GM19025 (cell line): Measurements from ENCODE around the gene TRIM50.
"Not testable (repeated sequence)": the region's sequence is repeated elsewhere in the genome, so short reads cannot be mapped to it uniquely, and the experiment has no call there.

Source experiments
- ATAC-seq: cut with Tn5 transposase; IDR thresholded peaks from one replicate; pipeline ENCODE4 v1.9.1; 2021; ENCODE audit warnings: mild to moderate bottlenecking, low read depth, moderate library complexity; ENCODE audit not compliant: unreplicated experiment

The TRIM50 gene

GRCh38 chr7:73327922-73328321 is at the start of gene TRIM50, which contains the start of gene FKBP6:
Gene TRIM50, minus strand, starts transcription at chr7:73328082. Its CDS starts 3,295 bp downstream, at chr7:73324787.
Gene FKBP6, plus strand, starts transcription at chr7:73328161. Its CDS starts 268 bp downstream, at chr7:73328429.
- not testable (repeated sequence) for ATAC-seq

DNA sequence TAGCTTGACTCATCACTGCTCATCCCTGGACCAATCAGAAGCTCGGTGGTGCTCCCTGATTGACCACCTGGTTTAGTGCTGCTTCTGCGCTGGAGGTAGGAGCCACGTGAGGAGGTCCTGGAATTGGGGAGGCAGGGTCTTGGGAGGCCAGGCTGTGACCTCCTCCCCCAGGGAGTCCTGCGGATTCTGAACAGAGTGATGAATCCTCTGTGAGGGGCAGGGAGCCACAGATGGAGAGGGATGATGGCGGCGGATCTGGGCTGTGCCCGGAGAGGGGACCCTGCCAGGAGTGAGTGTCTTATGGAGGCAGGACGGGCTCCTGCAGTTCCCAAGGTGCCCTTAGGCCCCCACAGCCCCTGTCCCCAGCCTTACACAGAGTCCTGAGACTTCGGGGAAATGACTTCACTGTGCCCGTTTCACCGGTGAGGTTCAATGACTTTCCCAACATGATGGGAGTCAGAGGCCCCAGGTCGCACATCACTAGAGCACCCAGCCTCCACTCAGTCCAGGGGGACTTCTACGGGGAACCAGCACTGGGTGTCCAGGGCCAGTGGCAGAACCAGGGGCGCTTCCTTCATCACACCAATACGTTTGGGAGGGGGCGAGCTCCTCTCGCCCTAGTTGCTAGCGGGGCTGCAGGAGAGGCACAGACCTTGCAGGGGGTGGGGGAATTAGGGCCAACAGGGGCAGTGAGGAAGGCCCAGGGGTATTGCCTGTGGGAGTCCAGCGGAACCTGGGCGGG is 49.0 kb upstream of the TRIM50 start:
- no peak for ATAC-seq

DNA sequence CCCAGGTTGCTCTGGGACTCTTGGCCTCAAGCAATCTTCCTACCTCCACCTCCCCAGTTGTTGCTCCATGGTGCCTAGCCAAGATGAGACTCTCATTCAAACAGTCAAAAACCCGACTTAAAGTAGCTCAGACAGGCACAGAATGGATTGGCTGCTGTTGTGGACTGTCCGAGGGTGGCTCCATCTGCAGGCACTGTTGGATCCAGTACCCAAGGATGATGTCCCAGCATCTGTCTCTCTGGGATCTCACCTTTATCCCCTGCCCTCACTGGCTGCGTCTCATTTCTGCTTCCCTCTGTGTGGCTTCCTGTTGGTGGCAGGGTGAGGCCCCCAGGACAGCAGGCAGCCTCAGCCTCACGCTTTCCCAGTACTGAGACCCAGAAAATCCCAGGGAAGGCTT is 48.4 kb upstream of the TRIM50 start:
- not testable (repeated sequence) for ATAC-seq

DNA sequence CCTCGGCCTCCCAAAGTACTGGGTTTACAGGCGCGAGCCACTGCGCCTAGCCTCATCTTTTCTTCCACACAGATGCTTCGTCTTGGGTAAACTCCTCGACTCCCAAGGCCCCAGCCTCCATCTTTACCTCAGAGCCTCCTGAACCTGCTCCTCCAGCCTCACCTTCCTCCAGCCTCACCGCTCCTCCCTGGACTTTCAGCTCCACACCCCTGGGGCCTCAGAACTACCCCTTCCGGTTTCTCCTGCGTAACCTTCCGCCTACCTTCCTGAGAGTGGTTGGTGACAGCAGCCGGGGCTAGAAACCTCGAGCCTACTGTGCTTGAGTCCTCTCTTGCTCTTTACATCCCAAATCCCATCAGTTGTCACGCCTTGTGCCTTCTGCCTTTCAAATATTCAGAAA is 45.9 kb upstream of the TRIM50 start:
- no peak for ATAC-seq

- ATAC-seq, result no peak
Measured at GRCh38 chr7:73369622-73370021, 41.7 kb upstream of the TRIM50 start.

DNA sequence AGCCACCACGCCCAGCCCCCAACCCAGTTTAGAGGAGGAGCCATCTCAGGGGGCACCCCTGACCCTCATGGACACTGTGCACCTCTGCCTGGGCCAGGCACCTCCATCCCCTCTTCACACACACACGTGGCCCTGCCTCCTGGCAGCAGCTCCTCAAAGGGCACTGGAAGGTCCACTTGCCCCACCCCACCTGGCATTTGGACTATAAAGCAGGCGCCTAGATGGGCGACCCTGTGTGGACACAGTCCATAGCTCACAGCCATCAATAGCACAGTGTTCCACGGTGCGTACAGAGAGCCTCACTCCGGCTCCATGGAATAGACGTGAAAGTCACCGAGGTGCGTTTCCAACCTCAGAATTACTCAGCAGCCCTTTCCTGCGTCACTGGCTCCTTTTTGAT is 41.1 kb upstream of the TRIM50 start:
- no peak for ATAC-seq

GRCh38 chr7:73366990-73367389 is 39.1 kb upstream of the TRIM50 start:
- ATAC-seq, result no peak

DNA sequence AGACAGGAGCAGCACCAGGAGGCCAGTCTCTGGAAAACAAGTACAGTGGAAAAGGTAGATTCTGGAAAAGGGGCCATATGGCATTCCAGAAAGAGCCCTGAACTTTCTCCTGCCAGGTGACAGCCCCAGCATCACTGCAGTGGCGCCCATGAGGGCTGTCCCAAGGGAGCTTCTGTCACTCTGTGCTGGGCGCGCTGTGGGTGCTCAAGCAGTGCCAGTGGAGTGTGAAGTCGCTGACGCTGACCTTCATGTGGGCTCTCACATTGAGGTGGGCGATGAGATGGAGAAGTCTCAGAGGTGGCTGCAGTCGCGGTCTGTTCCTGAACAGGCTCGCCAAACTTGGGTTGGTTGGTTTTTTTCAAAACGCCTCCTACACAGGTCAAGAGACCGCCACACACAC is 38.2 kb upstream of the TRIM50 start:
- no peak for ATAC-seq

GRCh38 chr7:73364006-73364728 is 36.3 kb upstream of the TRIM50 start:
- no peak for ATAC-seq

DNA sequence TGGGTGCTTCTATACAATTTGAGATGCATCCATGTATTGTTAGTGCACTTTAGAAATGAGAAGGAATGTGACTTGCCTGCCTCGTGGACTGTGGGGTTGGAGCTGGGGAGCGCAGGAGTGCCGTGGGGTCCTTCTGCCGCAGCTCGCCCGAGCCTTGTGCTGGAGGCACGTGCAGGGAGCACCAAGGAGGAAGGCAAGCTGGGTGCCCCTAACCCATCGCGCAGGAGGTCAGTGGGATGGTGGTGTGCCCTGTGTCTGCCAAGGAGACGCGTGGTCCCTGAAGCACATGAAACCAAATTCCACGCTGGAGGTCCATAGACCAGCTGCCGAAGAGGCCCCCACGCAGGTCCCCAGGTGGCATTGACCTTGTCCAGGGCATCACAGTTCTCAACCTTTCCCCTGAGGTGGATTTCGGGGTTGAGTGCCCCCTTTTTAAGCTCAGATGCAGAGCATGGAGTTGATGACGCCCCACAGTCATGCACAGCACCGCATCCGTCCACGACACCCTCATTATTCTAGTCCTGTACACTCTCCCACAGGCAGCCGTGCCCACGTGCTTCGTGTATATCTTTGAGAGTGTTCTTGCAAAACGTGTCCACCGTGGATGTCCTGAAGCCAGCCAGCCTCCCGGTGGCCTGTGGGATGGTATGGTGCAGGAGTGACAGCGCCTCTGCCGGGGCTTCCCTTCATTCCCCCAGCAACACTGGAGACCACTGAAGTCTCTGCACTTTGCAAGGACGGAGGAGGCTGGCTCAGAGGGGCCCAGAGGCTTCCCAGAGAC is 35.5 kb upstream of the TRIM50 start:
- no peak for ATAC-seq

- not testable (repeated sequence) for ATAC-seq
Measured at GRCh38 chr7:73360590-73360989, 32.7 kb upstream of the TRIM50 start.

DNA sequence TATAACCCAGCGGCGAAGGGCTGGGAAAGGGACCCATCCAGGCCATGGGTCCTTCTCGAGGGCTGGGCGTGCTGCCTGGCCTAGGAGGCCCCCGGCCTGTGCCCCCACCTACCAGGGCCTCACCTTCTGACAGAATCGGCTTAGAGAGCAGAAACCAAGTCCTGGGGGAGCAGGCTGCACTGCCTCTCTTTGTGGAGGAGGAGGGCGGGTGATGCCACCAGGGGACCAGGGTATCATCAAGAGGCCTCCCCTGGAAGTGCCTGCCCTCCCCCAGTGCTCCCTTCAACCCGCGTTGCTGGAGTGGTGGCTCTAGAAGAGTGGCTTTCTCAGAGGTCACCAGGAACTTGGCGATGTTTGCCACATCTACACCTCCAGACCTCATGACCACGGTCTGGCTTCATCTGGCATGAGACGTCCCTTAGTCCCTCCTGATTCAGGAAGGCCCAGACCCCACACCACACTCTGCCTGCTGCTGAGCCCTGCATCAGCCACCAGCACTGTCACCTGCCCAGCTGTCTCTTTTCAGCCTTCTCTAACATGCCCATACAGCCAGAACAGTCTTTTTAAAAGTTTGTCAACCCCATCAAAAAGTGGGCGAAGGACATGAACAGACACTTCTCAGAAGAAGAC is 32.0 kb upstream of the TRIM50 start:
- ATAC-seq, result no peak

DNA sequence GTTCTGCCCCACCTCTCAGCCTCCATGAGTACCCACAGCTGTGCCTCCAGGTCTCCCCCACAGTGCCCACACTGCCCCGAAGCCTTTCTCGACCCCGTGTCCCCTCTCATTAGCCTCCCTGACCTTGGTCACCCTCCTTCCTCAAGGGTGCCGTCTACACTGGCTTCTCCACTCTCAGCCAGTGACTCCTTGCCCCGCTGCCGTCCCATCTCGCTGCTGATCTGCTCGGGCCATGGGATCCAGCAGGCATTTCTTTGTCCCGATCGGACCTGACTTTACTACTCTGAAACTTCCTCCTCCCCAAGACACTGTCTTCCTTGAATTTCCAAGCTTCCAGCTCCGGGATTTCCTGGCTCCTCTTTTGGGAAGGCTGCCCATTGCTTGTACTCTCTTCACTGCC is 31.4 kb upstream of the TRIM50 start:
- no peak for ATAC-seq

DNA sequence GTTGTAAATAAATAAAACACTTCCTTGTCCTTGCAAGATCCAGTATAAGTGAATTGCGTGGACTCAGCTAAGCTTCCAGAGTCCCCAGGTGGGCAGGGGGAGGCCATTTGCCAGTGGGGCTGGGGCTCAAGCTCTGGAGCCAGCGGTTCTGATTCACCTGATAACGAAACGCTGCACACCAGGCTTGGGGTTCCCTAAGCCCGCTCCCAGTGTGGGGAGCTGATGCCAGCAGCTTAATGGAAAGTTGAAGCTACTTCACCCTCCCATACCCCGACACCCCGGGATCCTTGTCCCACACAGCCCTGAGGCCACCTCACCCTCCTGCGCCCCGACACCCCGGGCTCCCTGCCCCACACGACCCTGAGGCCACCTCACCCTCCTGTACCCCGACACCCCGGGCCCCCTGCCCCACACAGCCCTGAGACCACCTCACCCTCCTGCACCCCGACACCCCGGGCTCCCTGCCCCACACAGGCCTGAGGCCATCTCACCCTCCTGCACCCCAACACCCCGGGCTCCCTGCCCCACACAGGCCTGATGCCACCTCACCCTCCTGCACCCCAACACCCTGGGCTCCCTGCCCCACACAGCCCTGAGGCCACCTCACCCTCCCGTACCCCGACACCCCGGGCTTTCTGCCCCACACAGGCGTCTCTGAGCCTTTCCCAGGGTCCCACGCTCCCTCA is 30.9 kb upstream of the TRIM50 start:
- ATAC-seq, result no peak

GRCh38 chr7:73356159-73356558 is 28.3 kb upstream of the TRIM50 start:
- ATAC-seq, result no peak

GRCh38 chr7:73354821-73355220 is 26.9 kb upstream of the TRIM50 start:
- no peak for ATAC-seq

GRCh38 chr7:73354196-73354595 is 26.3 kb upstream of the TRIM50 start:
- ATAC-seq, result no peak

- ATAC-seq, result no peak
Measured at GRCh38 chr7:73353243-73353642, 25.4 kb upstream of the TRIM50 start.

- ATAC-seq, result no peak
Measured at GRCh38 chr7:73352784-73353183, 24.9 kb upstream of the TRIM50 start.
